GM10248 (cell line): ENCODE measurements around the gene PTPN6.
"Not testable (repeated sequence)": the region's sequence is repeated elsewhere in the genome, so short reads cannot be mapped to it uniquely, and the experiment has no call there.

Source experiments
- CTCF ChIA-PET: fragments of 300-600 bp; sonication (Branson Sonifier 250); formaldehyde crosslinking; extraction: SDS; loops from one replicate; lab custom pipeline; 2021; ENCODE audit warnings: antibody characterized with exemption; lab: Yijun Ruan, JAX
- POLR2A ChIA-PET: fragments of 350-650 bp; sonication (Branson Sonifier 250); formaldehyde crosslinking; extraction: SDS; loops from one replicate; lab custom pipeline; 2020; ENCODE audit warnings: antibody characterized with exemption; lab: Yijun Ruan, JAX
- DNase-seq: peaks from one replicate; pipeline ENCODE4 v3.0.0; 2012; ENCODE audit errors: extremely low spot score
- CTCF ChIP-seq: IDR thresholded peaks from 2 replicates; pipeline ENCODE4 v1.5.1; 2012; ENCODE audit warnings: mild to moderate bottlenecking, low read depth; ENCODE audit errors: extremely low read depth, missing control alignments, control extremely low read depth

The PTPN6 gene

GRCh38 chr12:6950811-6951540 is at the start of gene PTPN6:
Gene PTPN6 (plus strand): TSS chr12:6951356. CDS start chr12:6951513, 157 bp downstream.
- DNase-seq = peak; percentile 58
- no peak for TF ChIP-seq CTCF
- ChIA-PET CTCF (interaction anchor here (0.9 to 22.9 kb wide), 8 partner anchors 9 to 160 kb away, joined by 3 to 530 read pairs (median 5); no protein-coding TSS in a partner anchor), POLR2A (interaction anchor here (0.9 to 2.0 kb wide), 5 partner anchors 8 to 84 kb away, joined by 3 to 11 read pairs (median 6); partner anchors contain the start of genes LPCAT3 and TPI1)

GRCh38 chr12:6902448-6902847 is 48.7 kb upstream of the PTPN6 start:
- POLR2A ChIA-PET = interaction anchor here (0.7 to 1.3 kb wide), 3 partner anchors 11 to 35 kb away, joined by 3 to 4 read pairs (median 3); partner anchors contain the start of genes SPSB2 and TPI1
- DNase-seq = no peak
- no peak for TF ChIP-seq CTCF
- CTCF ChIA-PET = interaction anchor here (1.0 to 4.9 kb wide), 7 partner anchors 9 to 206 kb away, joined by 3 to 27 read pairs (median 6); partner anchors contain the start of genes MLF2 and SPSB2

GRCh38 chr12:6903722-6904121 is 47.4 kb upstream of the PTPN6 start:
- no peak for DNase-seq
- TF ChIP-seq CTCF = no peak
- POLR2A ChIA-PET = no interaction called here
- CTCF ChIA-PET = interaction anchor here (0.7 to 4.9 kb wide), 5 partner anchors 12 to 68 kb away, joined by 3 to 27 read pairs (median 3); partner anchors contain the start of gene SPSB2

- CTCF ChIA-PET = interaction anchor here (0.7 to 5.0 kb wide), 11 partner anchors 13 to 237 kb away, joined by 3 to 35 read pairs (median 5); partner anchors contain the start of genes MLF2 and SPSB2
- TF ChIP-seq CTCF = no peak
- DNase-seq = peak; percentile 95
- POLR2A ChIA-PET = interaction anchor here (0.6 to 2.3 kb wide), 3 partner anchors 13 to 37 kb away, joined by 3 to 9 read pairs (median 4); partner anchors contain the start of genes SPSB2 and TPI1
These were observed 46.6 kb upstream of the PTPN6 start, which contains the start of gene LRRC23 for GRCh38 chr12:6904280-6905276. Gene LRRC23 (plus strand): TSS chr12:6904822. CDS start chr12:6905634, 812 bp downstream.

GRCh38 chr12:6905414-6906040 is 45.6 kb upstream of the PTPN6 start:
- CTCF ChIA-PET = interaction anchor here (0.9 to 5.0 kb wide), 9 partner anchors 14 to 236 kb away, joined by 3 to 35 read pairs (median 7); partner anchors contain the start of genes MLF2 and SPSB2
- TF ChIP-seq CTCF = no peak
- POLR2A ChIA-PET = interaction anchor here (0.5 to 2.3 kb wide), 5 partner anchors 14 to 242 kb away, joined by 3 to 9 read pairs (median 3); partner anchors contain the start of genes SPSB2 and TPI1
- no peak for DNase-seq

GRCh38 chr12:6908141-6908540 is 43.0 kb upstream of the PTPN6 start:
- DNase-seq = not testable (repeated sequence)
- POLR2A ChIA-PET = interaction anchor here (1.4 kb wide), 1 partner anchor 41 kb away, joined by 3 read pairs; the partner anchor contains the start of gene TPI1
- CTCF ChIA-PET = interaction anchor here (1.0 to 5.0 kb wide), 8 partner anchors 14 to 57 kb away, joined by 3 to 35 read pairs (median 5); partner anchors contain the start of gene SPSB2
